Muscle layer of duodenum (tissue), 2 donors: ENCODE measurements around the gene EPS8.
"Not testable (repeated sequence)": the region's sequence is repeated elsewhere in the genome, so short reads cannot be mapped to it uniquely, and the experiment has no call there.

Experiments
- H3K27ac ChIP-seq: one replicate; pipeline ENCODE4 v1.7.0; 2013; ENCODE audit warnings: mild to moderate bottlenecking, low read length
- H3K27me3 ChIP-seq: one replicate; pipeline ENCODE4 v1.7.0; 2013; ENCODE audit warnings: low read depth, mild to moderate bottlenecking, control low read depth, low read length
- H3K36me3 ChIP-seq, 2 donors: one replicate each; pipeline ENCODE4 v1.7.0; 2013; ENCODE audit warnings: low read length in 2 of 2, control low read depth in 1 of 2, mild to moderate bottlenecking in 1 of 2; ENCODE audit not compliant: insufficient read depth in 2 of 2, control insufficient read depth in 1 of 2
- H3K4me1 ChIP-seq, 2 donors: one replicate each; pipeline ENCODE4 v1.7.0; 2013; ENCODE audit warnings: low read length in 2 of 2, mild to moderate bottlenecking in 2 of 2, control low read depth in 1 of 2, moderate library complexity in 1 of 2; ENCODE audit not compliant: insufficient read depth in 2 of 2, control insufficient read depth in 1 of 2
- H3K4me3 ChIP-seq, 2 donors: one replicate each; pipeline ENCODE4 v1.7.0; 2013; ENCODE audit warnings: low read length in 2 of 2, low read depth in 1 of 2, mild to moderate bottlenecking in 1 of 2
- H3K9me3 ChIP-seq, 2 donors: one replicate each; pipeline ENCODE4 v1.7.0; 2013; ENCODE audit warnings: low read length in 2 of 2, control low read depth in 1 of 2, mild to moderate bottlenecking in 1 of 2; ENCODE audit not compliant: control insufficient read depth in 1 of 2
- donor health status: healthy.

EPS8 gene

GRCh38 chr12:15632708-15633107, 156.5 kb downstream of the EPS8 start:
- no peaks in the 10 kb centered on the region for H3K9me3 ChIP-seq
- H3K4me1 ChIP-seq, result peaks cover 4 to 15% of the 10 kb centered on the region in 2 donors
- H3K4me3 ChIP-seq, result no peak overlapping the region
- peaks cover 9 to 25% of the 10 kb centered on the region in 2 donors for H3K36me3 ChIP-seq
- no peaks in the 10 kb centered on the region for H3K27me3 ChIP-seq
- no peak overlapping the region for H3K27ac ChIP-seq

- Histone ChIP-seq H3K9me3 (no peaks in the 10 kb centered on the region), H3K27ac (no peak overlapping the region), H3K4me1 (peaks cover 4 to 15% of the 10 kb centered on the region in 2 donors), H3K36me3 (peaks cover 9 to 18% of the 10 kb centered on the region in 2 donors), H3K4me3 (no peak overlapping the region), H3K27me3 (no peaks in the 10 kb centered on the region)
Measured at GRCh38 chr12:15631007-15631715, 158.0 kb downstream of the EPS8 start.

- no peaks in the 10 kb centered on the region for H3K27me3 ChIP-seq
- peaks cover 9 to 18% of the 10 kb centered on the region in 2 donors for H3K36me3 ChIP-seq
- H3K9me3 ChIP-seq, result no peaks in the 10 kb centered on the region
- peak overlapping the region; percentile 67 for H3K27ac ChIP-seq
- peaks cover 4 to 15% of the 10 kb centered on the region in 2 donors for H3K4me1 ChIP-seq
- no peak overlapping the region for H3K4me3 ChIP-seq
Measured at GRCh38 chr12:15629761-15630160, 159.4 kb downstream of the EPS8 start.

GRCh38 chr12:15629108-15629507, 160.1 kb downstream of the EPS8 start:
- Histone ChIP-seq H3K4me1 (peaks cover 4 to 15% of the 10 kb centered on the region in 2 donors), H3K27me3 (no peaks in the 10 kb centered on the region), H3K36me3 (peaks cover 13 to 18% of the 10 kb centered on the region in 2 donors), H3K4me3 (no peak overlapping the region), H3K27ac (peak overlapping the region; percentile 67), H3K9me3 (no peaks in the 10 kb centered on the region)

GRCh38 chr12:15627995-15628945, 160.9 kb downstream of the EPS8 start:
- peaks cover 4 to 15% of the 10 kb centered on the region in 2 donors for H3K4me1 ChIP-seq
- H3K36me3 ChIP-seq, result peaks cover 13 to 18% of the 10 kb centered on the region in 2 donors
- no peak overlapping the region for H3K4me3 ChIP-seq
- H3K9me3 ChIP-seq, result no peaks in the 10 kb centered on the region
- H3K27ac ChIP-seq, result peak overlapping the region; percentile 80
- H3K27me3 ChIP-seq, result no peaks in the 10 kb centered on the region

GRCh38 chr12:15625075-15625474, 164.1 kb downstream of the EPS8 start:
- Histone ChIP-seq H3K4me3 (no peak overlapping the region), H3K27me3 (no peaks in the 10 kb centered on the region), H3K4me1 (peaks cover 4 to 15% of the 10 kb centered on the region in 2 donors), H3K9me3 (no peaks in the 10 kb centered on the region), H3K27ac (no peak overlapping the region), H3K36me3 (peaks cover 3 to 16% of the 10 kb centered on the region in 2 donors)

- Histone ChIP-seq H3K4me3 (no peak overlapping the region), H3K27me3 (no peaks in the 10 kb centered on the region), H3K9me3 (peaks cover 0 to 4% of the 10 kb centered on the region in 2 donors), H3K36me3 (peaks cover 0 to 3% of the 10 kb centered on the region in 2 donors), H3K27ac (no peak overlapping the region), H3K4me1 (no peaks in the 10 kb centered on the region)
Measured at GRCh38 chr12:15620741-15621539, 168.2 kb downstream of the EPS8 start.

- H3K4me1 ChIP-seq, H3K27ac ChIP-seq, H3K9me3 ChIP-seq, H3K4me3 ChIP-seq, H3K36me3 ChIP-seq, H3K27me3 ChIP-seq: not testable (repeated sequence)
Measured at GRCh38 chr12:15616495-15616894, 172.7 kb downstream of the EPS8 start.

GRCh38 chr12:15613981-15614380, 175.2 kb downstream of the EPS8 start:
- no peaks in the 10 kb centered on the region for H3K4me1 ChIP-seq
- H3K36me3 ChIP-seq, result no peaks in the 10 kb centered on the region
- no peak overlapping the region for H3K27ac ChIP-seq
- peaks cover 3 to 4% of the 10 kb centered on the region in 2 donors for H3K9me3 ChIP-seq
- no peak overlapping the region for H3K4me3 ChIP-seq
- H3K27me3 ChIP-seq, result no peaks in the 10 kb centered on the region

- Histone ChIP-seq H3K4me1 (no peaks in the 10 kb centered on the region), H3K4me3 (no peak overlapping the region), H3K27me3 (no peaks in the 10 kb centered on the region), H3K27ac (no peak overlapping the region), H3K36me3 (no peaks in the 10 kb centered on the region), H3K9me3 (peaks cover 0 to 3% of the 10 kb centered on the region in 2 donors)
Measured at GRCh38 chr12:15608941-15609340, 180.2 kb downstream of the EPS8 start.

- Histone ChIP-seq H3K4me1 (no peaks in the 10 kb centered on the region), H3K4me3 (no peak overlapping the region), H3K27ac (no peak overlapping the region), H3K36me3 (no peaks in the 10 kb centered on the region), H3K9me3 (no peaks in the 10 kb centered on the region), H3K27me3 (no peaks in the 10 kb centered on the region)
Measured at GRCh38 chr12:15608406-15608805, 180.8 kb downstream of the EPS8 start.
